ENCODE results near the gene ISYNA1. TPM values are rescaled to one million over a fixed set of nuclear protein-coding genes. Genes with fewer than 3 reads are reported as not detected.
A peak's percentile ranks its signal among the peaks of the same experiment; 100 is the strongest.

ISYNA1 gene
- total and polyA plus RNA-seq, 2 of the 8 experiments (the other 6 are each of a cell fraction or from before 2014, with no cell fraction given) = 207 to 264 TPM

GRCh38 chr19:18425515-18426415 is 12.2 kb downstream of the ISYNA1 start:
- no peak for FAIRE-seq
- Histone ChIP-seq H4K8ac (ENCODE audit: extremely low read depth, insufficient read depth, low read length) (peak overlapping the region; percentile 18; the same call in 1 of the 2 replicates), H3K9ac (replicated peaks in 1 of 4; ENCODE audit: extremely low read depth in 1 of 4, low read depth in 3 of 4, low read length in 3 of 4) (no peak overlapping the region)
- TF ChIP-seq EGR1 (IDR thresholded peaks at IDR 0.05; ENCODE audit: borderline replicate concordance, low read depth, low read length) = no peak
- no peak for TF ChIP-seq ATF2 (IDR thresholded peaks at IDR 0.05; ENCODE audit: low read length)
- TF ChIP-seq USF2 (IDR thresholded peaks at IDR 0.05; ENCODE audit: low read length) = no peak
- TF ChIP-seq GTF2F1 (IDR thresholded peaks at IDR 0.05; ENCODE audit: borderline replicate concordance, low read depth, low read length) = no peak
- TF ChIP-seq SIN3A (conservative IDR thresholded peaks at IDR 0.05 in 1 of 2, IDR thresholded peaks at IDR 0.05 in 1 of 2; ENCODE audit: low read depth in 1 of 2, low read length in 2 of 2) = no peak
- TF ChIP-seq CBX5 (IDR thresholded peaks at IDR 0.05; ENCODE audit: low read depth, low read length) = no peak

More at GRCh38 chr19:18425515-18426415, 12.2 kb downstream of the ISYNA1 start:
- no peak overlapping the region for H3K4me2 ChIP-seq (ENCODE audit: insufficient read depth in 1 of 2, low read depth in 2 of 2, low read length in 2 of 2)
- peaks cover 0 to 32% (median 23%) of the 10 kb centered on the region in 4 experiments; a peak in 6 of 7 replicates for H3K4me1 ChIP-seq (replicated peaks in 1 of 4; ENCODE audit: control insufficient read depth in 3 of 4, insufficient read depth in 4 of 4, low read length in 3 of 4)
- CTCF ChIA-PET (ENCODE audit: partially characterized antibody) = interaction anchor here (1.0 to 1.6 kb wide), 6 partner anchors 15 to 63 kb away, joined by 3 to 7 read pairs (median 4); no protein-coding TSS in a partner anchor
- peaks cover 6% of the 10 kb centered on the region; the same call in 1 of the 2 replicates for H3K23me2 ChIP-seq (ENCODE audit: low read depth, low read length)
- H3K79me1 ChIP-seq (ENCODE audit: low read depth, low read length) = peaks cover 3% of the 10 kb centered on the region; the same call in 1 of the 2 replicates
- no peak overlapping the region for H4K5ac ChIP-seq (ENCODE audit: insufficient read length, low read depth, low read length)
- H2AFZ ChIP-seq (ENCODE audit: low read length) = no peak overlapping the region
- 71% methylated on average over 18 of the region's 18 CpGs; no CpG with 5 or more reads in 1 of the 2 experiments for WGBS, 2 experiments (ENCODE audit: extremely low coverage in 1 of 2, insufficient coverage in 1 of 2, insufficient read length in 1 of 2, insufficient replicate concordance in 2 of 2, low coverage in 1 of 2, low lambda C conversion rate in 2 of 2, missing lambda C conversion rate in 1 of 2)
- peaks cover 0 to 3% (median 0%) of the 10 kb centered on the region in 4 experiments; a peak in 2 of 7 replicates for H3K27me3 ChIP-seq (replicated peaks in 1 of 4; ENCODE audit: control insufficient read depth in 3 of 4, extremely low read depth in 1 of 4, insufficient read depth in 3 of 4, low read length in 3 of 4)
- H3K18ac ChIP-seq (ENCODE audit: extremely low read depth, low read length) = no peak overlapping the region; the same call in none of the 2 replicates
- 0 out of 2 replicates have a peak overlapping the region, but pooled peaks have one; percentile 82 for H2AK5ac ChIP-seq (ENCODE audit: low read depth, low read length)
- no peak overlapping the region for H2BK20ac ChIP-seq (ENCODE audit: low read length)
- H3K4ac ChIP-seq (replicated peaks; ENCODE audit: insufficient read length, low read depth, low read length) = no peak overlapping the region
- H4K91ac ChIP-seq (replicated peaks; ENCODE audit: insufficient read length, low read length) = peak overlapping the region; percentile 53
- H4K20me1 ChIP-seq (replicated peaks in 1 of 2; ENCODE audit: control insufficient read depth in 1 of 2, insufficient read depth in 2 of 2, low read length in 2 of 2) = peaks cover 4 to 16% of the 10 kb centered on the region in 2 experiments
- no peak overlapping the region for H3K27ac ChIP-seq (ENCODE audit: low read depth, low read length)
- no peak overlapping the region for H2BK120ac ChIP-seq (replicated peaks; ENCODE audit: low read depth, low read length)
- no peak overlapping the region for H3K56ac ChIP-seq (replicated peaks; ENCODE audit: insufficient read length, low read depth, low read length)
- no peak overlapping the region for H2BK5ac ChIP-seq (ENCODE audit: low read depth, low read length)
- POLR2A ChIA-PET (ENCODE audit: partially characterized antibody) = interaction anchor here (0.8 to 3.8 kb wide), 5 partner anchors 8 to 134 kb away, joined by 4 to 27 read pairs (median 5); partner anchors contain the start of gene ISYNA1
- peak overlapping the region; percentile 87; the same call in 1 of the 2 replicates for H2BK12ac ChIP-seq (ENCODE audit: low read depth, low read length)
- peaks cover 0 to 4% of the 10 kb centered on the region in 2 experiments; a peak in 1 of 4 replicates for H3K79me2 ChIP-seq (ENCODE audit: control insufficient read depth in 1 of 2, insufficient read depth in 2 of 2, low read length in 2 of 2)
- no peak overlapping the region for H3K4me3 ChIP-seq (ENCODE audit: extremely low read depth in 1 of 4, insufficient read depth in 2 of 4, low read depth in 3 of 4, low read length in 4 of 4)
- H3K14ac ChIP-seq (ENCODE audit: insufficient read length) = no peak overlapping the region
- H3K23ac ChIP-seq (ENCODE audit: insufficient read length) = no peak overlapping the region
- DNase-seq (ENCODE audit: low read depth in 1 of 2, low spot score in 2 of 2) = no peak
- H3K36me3 ChIP-seq (ENCODE audit: control insufficient read depth in 2 of 4, insufficient read depth in 4 of 4, low read length in 3 of 4) = no peaks in the 10 kb centered on the region
- H3K9me3 ChIP-seq (ENCODE audit: insufficient read depth in 2 of 2, low read depth in 1 of 2, low read length in 1 of 2) = no peaks in the 10 kb centered on the region
- H2BK15ac ChIP-seq (ENCODE audit: low read length) = peak overlapping the region; percentile 72; the same call in 1 of the 2 replicates
